GM18519 (cell line): ENCODE data around the gene XBP1.
A peak's percentile ranks its signal among the peaks of the same experiment; 100 is the strongest.
"Not testable (repeated sequence)": the region's sequence is repeated elsewhere in the genome, so short reads cannot be mapped to it uniquely, and the experiment has no call there.

Experiments used
- ATAC-seq: cut with Tn5 transposase; IDR thresholded peaks from one replicate; pipeline ENCODE4 v1.9.1; 2021; ENCODE audit warnings: mild to moderate bottlenecking, moderate library complexity; ENCODE audit not compliant: unreplicated experiment, low FRiP score

Gene XBP1

DNA sequence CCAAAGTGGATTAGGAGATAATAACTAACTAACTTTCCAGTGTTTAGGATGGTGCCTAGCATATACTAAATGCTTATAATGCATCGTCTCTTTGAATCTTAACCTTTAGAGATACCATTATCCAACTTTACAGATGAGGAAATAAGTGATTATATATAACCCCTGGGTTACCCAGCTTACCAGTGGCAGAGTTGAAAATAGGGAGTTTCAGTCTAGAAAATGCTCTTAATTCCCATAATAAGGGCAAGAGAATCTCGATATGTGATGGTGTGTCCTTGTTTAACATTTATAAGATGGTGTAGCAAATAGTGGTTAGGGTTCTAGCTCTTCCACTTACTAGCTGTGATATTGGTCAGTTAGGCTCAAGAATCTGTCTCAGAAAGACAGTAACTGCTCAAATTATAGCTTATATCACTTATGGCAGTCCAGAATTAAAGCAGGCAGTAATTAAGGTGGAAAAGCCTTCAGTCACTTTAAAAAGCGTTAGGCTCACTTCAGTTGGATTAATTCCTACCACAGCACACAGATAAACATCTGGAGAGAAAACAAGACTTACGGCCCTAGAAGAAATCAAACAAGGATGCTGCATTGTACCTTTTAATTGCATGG is 6.3 kb downstream of the XBP1 start:
- no peak for ATAC-seq

DNA sequence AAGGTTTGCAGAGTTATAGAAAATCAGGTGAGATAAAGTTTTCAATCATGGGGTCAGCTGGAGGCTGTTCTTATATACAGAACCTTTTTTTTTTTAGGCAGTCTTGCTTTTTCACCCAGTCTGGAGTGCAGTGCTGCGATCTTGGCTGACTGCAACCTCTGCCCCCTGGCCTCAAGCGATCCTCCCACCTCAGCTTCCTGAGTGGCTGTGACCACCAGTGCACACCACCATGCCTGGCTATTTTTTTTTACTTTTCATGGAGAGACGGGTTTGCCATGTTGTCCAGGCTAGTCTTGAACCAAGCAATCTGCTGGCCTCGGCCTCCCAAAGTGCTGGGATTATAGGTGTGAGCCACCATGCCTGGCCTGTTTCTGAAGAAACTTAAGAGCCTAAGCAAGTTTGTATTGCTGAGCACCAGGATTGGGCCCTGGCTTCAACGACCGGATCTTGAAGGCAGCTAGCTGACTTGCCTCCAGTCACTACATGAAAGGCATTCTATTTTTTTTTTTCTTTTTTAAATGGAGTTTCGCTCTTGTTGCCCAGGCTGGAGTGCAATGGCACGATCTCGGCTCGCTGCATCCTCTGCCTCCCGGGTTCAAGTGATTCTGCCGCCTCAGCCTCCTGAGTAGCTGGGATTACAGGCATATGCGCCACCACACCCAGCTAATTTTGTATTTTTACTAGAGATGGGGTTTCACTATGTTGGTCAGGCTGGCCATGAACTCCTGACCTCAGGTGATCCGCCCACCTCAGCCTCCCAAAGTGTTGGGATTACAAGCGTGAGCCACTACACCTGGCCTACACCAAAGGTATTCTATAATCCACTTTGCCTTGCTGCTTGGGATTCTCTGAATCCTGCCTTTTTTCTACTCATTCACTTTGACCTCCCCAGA is 7.6 kb downstream of the XBP1 start:
- ATAC-seq, result no peak

DNA sequence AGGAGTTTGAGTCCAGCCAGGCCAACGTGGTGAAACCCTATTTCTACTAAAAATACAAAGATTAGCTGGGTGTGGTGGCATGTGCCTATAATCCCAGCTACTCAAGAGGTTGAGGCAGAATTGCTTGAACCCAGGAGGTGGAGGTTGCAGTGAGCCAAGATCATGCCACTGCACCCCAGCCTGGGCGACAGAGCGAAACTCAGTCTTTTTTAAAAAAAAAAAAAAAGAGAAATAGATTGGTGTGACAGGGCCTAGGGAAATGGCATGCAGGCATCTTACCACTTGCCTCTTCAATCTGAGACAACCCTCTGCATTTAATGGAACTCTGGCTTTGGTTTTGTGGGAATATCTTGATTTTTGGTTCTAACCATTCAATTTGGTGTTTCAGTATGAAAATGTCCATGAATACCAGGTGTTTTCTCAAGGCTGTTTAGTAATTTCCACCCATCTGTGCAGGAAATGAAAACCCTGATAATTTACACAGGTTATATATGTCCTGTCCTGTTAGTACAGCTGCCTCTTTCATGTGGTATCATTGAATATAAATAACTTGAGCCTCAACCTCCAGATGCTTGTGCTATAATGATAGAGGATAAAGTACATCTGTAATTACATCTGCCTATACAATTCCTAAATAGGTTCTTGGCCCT is 8.4 kb downstream of the XBP1 start:
- ATAC-seq, result peak; percentile 44

GRCh38 chr22:28791124-28791523 is 9.2 kb downstream of the XBP1 start:
- ATAC-seq, result no peak

DNA sequence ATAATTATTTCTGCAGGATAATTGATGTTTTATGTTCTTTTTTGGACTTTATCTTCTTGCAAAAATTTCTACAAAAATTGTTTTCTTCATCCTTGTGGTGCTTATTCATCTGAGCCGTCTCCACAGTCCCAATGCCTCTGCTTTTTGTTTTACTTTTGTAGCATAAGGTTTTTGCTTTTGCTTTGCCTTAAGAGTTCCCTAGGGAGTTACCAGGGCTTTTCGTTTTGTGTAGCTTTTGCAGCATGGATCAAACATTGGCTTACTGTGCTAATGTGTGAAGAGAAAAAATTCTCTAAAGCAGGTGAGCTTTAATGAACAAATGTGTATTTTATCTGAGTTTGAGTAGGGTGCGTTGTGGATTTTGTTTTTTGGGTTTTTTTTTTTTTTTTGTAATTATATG is 11.8 kb downstream of the XBP1 start:
- ATAC-seq, result no peak

- no peak for ATAC-seq
Measured at GRCh38 chr22:28783786-28784671, 16.3 kb downstream of the XBP1 start.

DNA sequence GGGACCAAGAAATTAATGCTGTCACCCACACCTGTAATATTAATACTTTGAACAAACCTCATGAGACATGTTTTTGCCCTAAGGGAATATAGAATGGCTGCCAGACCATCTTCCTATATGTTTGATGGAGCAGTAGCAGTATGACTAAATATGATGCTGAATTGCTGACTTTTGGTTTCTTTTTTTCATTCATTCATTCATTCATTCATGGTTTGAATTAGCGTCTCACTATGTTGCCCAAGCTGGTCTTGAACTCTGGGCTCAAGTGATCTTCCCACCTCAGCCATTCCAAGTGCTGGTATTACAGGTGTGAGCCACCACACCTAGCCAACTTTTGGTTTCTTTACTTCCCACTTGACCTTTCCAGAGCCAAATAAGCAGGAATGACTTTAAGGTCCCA is 20.1 kb downstream of the XBP1 start:
- ATAC-seq, result no peak

- no peak for ATAC-seq
Measured at GRCh38 chr22:28779833-28780232, 20.5 kb downstream of the XBP1 start.

DNA sequence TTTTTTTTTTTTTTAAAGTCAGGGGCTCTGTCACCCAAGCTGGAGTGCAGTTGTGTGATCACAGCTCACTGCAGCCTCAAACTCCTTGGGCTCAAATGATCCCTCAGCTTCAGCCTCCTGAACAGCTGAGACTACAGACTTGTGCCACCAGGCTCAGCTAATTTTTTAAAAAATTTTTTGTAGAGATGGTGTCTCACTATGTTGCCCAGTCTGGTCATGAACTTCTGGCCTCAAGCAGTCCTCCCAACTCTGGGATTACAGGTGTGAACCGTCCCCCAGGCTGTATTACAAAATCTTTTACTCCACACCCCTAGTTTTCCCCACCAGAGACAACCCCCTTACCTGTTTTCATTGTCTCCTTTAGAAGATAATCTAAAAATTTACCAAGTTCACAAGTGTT is 26.0 kb downstream of the XBP1 start:
- ATAC-seq, result no peak

DNA sequence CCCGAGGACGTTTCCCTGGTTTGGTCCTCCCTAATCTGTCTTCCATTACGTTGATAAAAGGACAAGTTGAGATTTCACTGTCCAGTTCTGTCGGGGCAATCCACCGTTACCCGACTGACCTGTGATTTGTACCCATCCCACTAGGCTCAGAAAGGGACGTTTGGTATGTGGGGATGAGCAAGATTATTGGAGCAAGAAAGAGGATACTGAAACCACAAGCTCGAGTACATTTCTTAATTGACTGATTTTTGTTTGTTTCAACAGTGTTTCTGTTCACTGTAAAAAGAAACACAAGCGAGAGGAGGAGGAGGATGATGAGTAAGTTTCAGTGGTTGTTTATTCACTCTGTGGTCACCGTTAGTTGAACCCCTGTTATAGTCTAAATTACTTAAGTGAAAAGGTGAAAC is 26.9 kb downstream of the XBP1 start:
- no peak for ATAC-seq

DNA sequence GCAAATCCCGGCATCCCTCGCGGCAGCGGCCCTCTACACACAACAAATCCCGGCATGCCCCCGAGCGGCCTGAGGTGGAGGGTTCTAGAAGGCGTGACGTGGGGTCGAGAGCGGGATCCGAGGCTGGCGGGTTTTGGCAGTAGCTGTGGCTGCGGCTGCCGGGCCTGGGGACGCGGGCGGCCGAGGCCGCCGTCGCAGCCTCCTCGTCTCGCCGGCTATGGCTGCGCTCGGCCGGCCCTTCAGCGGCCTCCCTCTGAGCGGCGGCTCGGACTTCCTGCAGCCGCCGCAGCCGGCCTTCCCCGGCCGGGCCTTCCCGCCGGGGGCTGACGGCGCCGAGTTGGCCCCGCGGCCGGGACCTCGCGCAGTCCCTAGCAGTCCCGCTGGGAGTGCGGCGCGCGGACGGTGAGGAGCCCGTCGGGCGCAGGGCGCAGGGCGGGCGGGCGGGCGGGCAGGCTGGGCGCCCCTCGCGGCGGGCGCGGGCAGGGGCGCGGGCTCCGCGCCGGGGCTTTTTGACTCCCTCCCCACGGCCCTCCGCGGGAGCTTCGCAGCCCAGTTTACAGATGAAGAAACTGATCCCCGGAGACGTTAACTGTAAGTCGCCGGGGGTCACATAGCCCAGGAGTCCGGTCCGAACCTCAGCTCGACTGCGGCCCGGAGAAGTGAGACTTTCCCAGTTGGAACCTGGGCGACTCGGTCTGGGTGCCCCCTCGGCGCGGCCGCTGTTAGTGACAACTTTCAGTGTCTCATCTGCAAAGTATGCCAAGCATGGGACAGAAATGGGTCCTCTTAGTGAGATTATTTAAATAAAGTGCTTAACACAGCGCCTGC is 27.5 kb downstream of the XBP1 start, which contains the start of gene CCDC117:
Gene CCDC117, plus strand, starts transcription at position 63 of the 828 bp plus-strand sequence. Its CDS starts 155 bp downstream, at position 218.
- peak; percentile 66 for ATAC-seq

GRCh38 chr22:28771195-28771791 is 29.1 kb downstream of the XBP1 start:
- ATAC-seq, result no peak

DNA sequence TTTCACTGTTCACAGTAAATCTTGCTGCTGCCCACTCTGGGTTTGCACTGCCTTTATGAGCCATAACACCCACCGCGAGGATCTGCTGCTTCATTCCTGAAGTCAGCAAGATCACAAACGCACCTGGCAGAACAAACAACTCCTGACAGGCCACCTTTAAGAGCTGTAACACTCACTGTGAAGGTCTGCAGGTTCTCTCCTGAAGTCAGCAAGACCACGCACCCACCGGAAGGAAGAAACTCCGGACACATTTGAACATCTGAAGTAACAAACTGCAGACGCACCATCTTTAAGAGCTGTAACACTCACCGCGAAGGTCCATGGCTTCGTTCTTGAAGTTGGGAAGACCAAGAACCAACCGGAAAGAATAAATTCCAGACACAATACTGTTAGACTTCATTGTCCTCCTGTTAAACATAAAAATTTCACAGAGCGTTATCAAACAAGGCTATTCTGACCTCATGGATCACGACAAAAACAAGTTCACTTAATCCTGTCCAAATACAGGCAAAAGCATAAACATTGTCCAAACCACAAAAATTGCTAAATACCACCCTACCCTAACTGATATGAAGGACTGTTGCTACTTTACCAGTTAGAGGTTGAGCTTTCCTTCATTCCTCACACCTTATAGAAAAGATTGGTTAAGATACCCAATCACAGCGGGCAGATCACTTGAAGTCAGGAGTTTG is 30.8 kb downstream of the XBP1 start:
- no peak for ATAC-seq

DNA sequence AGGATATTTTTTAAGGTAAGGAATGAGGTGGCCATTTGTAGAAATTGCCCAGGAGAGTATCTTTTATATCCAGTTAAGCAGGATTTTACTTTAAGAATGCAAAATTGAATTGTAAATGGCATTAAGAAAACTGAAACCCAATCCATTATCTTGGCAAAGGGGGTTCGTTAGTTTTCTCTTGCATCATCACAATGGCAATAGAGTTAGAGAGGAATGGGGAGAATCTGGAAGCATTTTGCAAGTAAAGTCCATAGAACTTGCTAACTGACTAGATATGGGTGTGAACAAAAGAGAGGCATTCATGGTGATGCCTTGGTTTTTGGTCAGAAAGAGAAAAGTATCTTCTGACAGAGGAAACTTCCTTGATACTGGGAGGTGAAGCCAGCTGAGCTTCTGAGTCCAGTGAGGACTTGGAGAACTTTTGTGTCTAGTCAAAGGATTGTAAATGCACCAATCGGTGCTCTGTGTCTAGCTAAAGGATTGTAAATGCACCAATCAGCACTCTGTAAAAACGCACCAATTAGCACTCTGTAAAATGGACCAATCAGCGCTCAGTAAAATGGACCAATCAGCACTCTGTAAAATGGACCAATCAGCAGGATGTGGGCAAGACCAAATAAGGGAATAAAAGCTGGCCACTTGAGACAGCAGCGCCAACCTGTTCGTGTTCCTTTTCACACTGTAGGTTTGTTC is 31.5 kb downstream of the XBP1 start:
- ATAC-seq, result no peak

DNA sequence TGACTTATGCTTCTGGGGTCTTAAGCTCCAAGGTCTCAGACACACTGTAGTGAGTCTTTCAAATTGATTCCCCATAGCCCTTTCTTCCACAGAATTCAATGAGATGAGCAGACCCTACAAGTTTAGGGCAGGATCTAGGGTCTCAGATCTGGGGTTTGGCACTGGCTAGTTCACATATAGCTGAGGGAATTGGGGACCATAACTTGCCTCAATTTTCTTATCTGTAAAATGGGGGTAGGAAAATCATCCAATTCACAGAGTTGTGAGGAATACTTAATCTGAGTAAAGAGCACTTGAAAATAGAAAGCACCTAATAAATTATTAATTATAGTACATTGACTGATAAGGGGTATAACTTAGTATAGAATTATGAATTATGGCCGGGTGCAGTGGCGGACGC is 33.7 kb downstream of the XBP1 start:
- ATAC-seq, result no peak

DNA sequence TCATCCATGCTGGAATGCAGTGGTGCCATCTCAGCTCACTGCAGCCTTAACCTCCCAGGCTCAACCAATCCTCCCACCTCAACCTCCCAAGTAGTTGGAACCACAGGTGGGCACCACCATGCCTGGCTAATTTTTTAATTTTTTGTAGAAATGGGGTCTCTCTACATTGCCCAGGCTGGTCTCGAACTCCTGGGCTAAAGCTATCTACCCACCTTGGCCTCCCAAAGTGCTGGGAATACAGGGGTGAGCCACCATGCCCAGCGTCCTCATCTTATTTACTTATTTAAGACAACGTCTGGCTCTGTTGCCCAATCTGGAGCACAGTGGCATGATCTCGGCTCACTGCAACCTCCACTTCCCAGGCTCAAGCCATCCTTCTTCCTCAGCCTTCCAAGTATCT is 38.4 kb downstream of the XBP1 start:
- not testable (repeated sequence) for ATAC-seq

GRCh38 chr22:28761449-28761755 is 39.0 kb downstream of the XBP1 start:
- ATAC-seq, result no peak

- no peak for ATAC-seq
Measured at GRCh38 chr22:28759861-28760560, 40.4 kb downstream of the XBP1 start.
